Hematopoietic multipotent progenitor cell treated with erythropoietin and hydrocortisone succinate and interleukin-3 and kit ligand, for 17 days (in vitro differentiated cells): ENCODE results near the gene NPIPB12.
"Not testable (repeated sequence)": the region's sequence is repeated elsewhere in the genome, so short reads cannot be mapped to it uniquely, and the experiment has no call there.

Experiments used
- DNase-seq: peaks from one replicate; pipeline ENCODE4 v3.0.0-alpha.2; 2015; ENCODE audit warnings: low spot score

NPIPB12 gene

GRCh38 chr16:29506308-29506707 lies at the start of gene NPIPB12:
NPIPB12 (minus strand) TSS chr16:29506408.
- not testable (repeated sequence) for DNase-seq

DNA sequence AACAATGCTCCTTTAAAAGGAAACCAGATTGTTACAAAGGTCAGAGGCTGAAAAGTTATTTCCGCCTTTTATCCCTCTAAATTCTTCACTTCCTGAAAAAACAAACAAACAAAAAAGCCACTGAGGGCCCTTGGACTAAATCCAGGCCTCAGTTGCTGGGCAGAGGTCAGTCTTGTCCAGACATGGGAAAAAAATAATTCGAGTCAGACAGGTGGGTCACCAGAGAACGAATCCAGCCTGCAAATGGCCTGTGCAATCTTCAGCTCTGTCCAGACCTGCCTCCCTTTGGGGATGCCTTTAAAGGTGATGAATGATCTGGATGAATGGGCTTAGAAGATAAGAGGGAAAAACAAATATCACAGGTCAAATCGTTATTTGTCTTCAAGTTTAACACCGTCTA lies 15.3 kb upstream of the NPIPB12 start:
- DNase-seq, result not testable (repeated sequence)

GRCh38 chr16:29482276-29482675 lies 23.9 kb downstream of the NPIPB12 start:
- not testable (repeated sequence) for DNase-seq

DNA sequence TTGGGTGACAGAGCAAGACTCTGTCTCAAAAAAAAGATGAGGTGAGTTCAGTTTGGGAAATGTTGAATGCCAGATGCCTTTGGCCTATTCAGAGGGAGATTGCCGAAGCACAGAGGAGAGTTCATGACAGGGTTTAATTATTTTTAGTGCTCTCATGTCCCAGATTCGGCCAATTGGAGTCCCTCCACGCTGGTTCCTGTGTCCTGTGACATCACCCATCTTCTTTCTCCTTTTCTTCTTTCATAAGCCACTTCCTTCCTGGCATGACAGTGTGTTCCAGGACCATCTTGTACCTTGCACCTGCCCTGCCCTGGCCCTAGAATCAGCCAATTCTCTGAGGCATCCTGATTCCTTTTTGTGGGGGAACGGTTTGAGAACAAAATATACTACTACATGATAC lies 34.1 kb downstream of the NPIPB12 start:
- not testable (repeated sequence) for DNase-seq

DNA sequence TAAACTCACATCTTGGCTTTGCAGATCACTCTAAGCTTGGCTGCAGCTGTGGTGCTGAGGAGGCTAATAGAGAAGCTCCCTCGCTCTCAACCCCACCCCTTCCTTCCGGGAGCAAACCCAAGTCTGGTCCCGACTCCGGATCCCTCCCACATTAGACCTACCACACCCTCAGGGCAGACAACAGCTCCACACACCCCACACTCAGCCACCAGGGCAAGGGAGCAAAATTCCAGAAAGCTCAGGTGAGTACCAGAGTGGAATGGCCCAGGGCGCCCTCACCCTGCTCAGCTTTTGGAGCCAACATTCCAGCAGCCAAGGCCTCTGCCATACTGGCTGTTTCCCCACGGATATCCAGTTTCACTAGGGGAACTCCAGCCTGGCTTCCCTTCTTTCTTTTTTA lies 36.5 kb downstream of the NPIPB12 start:
- DNase-seq, result not testable (repeated sequence)

DNA sequence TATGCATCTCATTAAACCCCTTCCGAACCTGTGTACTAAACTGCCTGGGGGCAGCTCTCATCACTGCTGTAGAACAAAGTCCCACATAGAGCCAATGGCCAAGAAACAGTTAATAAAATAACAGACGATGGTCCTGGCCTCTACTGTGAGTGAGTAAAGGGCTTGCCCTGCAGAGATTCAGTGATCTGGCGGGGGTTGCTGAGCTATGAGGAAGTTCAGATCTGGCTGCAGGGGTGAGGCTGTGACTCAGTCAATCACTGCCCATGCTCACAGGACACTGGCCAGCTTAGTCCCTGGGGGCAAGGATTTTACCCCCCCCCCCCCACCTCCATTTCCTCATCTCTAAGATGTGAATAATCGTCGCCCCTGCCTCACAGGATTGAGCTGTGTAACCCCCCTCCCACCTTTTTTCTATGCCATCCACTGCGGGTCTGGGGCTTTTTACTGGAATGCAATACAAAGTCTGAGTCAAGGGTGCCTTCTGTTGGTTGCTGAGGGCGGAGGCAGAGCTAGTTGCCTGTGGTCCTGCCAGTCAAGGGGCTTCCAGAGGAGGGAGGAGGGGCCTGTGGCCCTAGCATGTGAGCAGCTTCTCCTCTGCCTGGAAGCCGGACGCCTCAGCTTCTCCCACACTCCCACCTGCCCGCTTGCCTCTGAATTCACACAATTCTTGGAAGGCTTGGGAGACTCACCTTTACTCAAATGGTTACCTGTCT lies 38.4 kb downstream of the NPIPB12 start:
- not testable (repeated sequence) for DNase-seq

GRCh38 chr16:29466904-29467303 lies 39.3 kb downstream of the NPIPB12 start:
- not testable (repeated sequence) for DNase-seq

DNA sequence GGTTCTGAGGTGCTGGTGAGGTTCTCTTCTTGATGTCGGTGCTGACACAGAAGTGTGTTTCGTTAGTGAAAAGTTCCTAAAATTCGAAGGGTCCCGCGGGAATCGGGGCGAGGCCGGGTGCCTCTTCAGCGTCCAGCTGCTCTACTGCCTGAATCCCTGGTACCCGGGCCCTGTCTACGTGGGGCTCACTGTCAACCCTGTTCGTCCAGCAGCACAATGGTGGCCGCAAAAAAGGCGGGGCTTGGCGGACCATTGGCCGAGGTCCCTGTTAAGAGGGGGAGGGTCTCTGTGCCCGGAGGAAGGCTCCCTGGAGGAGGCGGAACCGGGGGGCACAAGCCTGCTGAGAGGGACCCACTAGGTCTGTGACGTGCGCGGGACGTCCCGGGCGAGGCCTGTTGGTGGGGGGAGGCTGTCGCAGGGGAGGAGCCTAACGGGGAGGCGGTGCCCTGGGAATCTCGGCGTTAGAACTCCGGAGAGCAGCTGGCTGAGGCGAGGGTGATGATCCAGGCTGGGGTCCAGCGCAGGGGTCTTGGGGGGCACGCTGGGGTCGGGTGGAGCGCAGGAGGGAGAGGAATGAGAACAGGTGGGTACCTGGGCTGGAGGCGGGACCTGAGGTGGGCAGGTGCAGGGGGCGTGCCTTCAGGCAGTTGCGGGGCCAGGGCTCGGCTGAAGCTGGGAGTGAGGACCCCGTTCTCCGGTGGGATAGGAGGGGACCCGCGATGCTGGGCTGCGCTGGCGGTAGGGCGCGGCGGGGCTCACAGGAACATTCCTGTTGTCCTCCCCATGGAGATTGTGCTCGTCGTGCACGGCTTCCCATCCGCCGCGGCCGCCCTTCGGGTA lies 40.0 kb downstream of the NPIPB12 start:
- DNase-seq, result not testable (repeated sequence)

- DNase-seq, result not testable (repeated sequence)
Observed at GRCh38 chr16:29460647-29461030, 45.6 kb downstream of the NPIPB12 start.

DNA sequence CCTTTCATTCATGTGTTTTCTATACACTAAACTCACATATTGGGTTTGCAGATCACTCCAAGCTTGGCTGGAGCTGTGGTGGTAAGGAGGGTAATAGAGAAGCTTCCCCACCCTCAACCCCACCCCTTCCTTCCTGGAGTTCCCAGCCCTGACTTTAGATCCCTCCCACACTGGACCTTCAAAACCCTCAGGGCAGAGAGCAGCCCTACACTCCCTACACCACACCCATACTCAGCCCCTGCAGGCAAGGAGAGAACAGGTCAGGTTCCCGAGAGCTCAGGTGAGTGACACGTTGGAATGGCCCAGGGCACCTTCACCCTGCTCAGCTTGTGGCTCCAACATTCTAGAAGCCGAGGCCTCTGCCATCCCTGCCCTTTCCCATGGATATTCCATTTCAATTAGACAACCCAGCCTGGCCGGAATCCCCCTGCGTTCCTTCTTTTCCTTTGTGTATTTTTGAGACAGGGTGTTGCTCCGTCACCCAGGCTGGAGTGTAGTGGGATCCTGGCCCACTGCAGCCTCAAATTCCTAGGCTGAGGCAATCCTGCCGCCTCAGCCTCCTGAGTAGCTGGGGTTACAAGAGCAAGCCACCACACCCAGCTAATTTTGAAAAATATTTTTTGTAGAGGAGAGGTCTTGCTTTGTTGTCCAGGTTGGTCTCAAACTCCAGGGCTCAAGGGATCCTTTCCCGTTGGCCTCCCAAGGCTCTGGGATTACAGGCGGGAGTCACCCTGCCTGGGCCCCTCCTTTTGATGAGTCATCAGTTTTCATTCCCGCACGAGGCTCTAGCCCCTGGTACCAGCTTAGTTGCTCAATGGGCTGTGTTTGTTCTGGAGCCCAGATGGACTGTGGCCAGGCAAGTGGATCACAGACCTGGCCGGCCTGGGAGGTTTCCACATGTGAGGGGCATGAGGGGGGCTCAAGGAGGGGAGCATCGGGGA lies 46.2 kb downstream of the NPIPB12 start, which contains the start of gene SULT1A4:
SULT1A4 (plus strand) TSS at position 208 of the 941 bp plus-strand sequence. CDS start 1,473 bp downstream, outside the sequence.
- not testable (repeated sequence) for DNase-seq

DNA sequence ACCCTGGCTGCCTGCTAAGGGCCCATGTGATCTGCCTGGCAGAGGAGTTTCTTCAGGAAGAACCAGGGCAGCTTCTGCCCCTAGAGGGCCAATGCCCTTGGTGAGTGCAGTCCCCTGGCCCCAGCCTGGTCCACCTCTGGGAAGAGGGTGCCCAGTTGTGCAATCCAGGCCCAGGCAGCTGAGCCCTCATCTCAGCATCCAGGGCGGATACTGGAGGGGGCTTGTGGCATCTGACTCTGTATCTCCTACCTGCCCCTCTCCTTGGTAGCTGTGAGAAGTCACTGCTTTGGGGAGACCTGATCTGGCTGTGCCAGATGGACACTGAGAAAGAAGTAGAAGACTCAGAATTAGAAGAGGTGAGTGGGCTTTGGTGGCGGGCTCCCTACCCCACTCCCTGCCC lies 48.5 kb downstream of the NPIPB12 start:
- not testable (repeated sequence) for DNase-seq

GRCh38 chr16:29454828-29455227 lies 51.4 kb downstream of the NPIPB12 start:
- DNase-seq, result not testable (repeated sequence)

- not testable (repeated sequence) for DNase-seq
Observed at GRCh38 chr16:29454269-29454668, 51.9 kb downstream of the NPIPB12 start, which contains the start of the genes BOLA2 and SLX1B. BOLA2 (minus strand) TSS chr16:29454351; CDS start chr16:29454253, 98 bp downstream. SLX1B (plus strand) TSS chr16:29454533.

- not testable (repeated sequence) for DNase-seq
Observed at GRCh38 chr16:29453754-29454153, 52.5 kb downstream of the NPIPB12 start.
